ENCODE data around the gene RSPH9.
A peak's percentile ranks its signal among the peaks of the same experiment; 100 is the strongest.
"Not testable (repeated sequence)": the region's sequence is repeated elsewhere in the genome, so short reads cannot be mapped to it uniquely, and the experiment has no call there.

The RSPH9 gene

DNA sequence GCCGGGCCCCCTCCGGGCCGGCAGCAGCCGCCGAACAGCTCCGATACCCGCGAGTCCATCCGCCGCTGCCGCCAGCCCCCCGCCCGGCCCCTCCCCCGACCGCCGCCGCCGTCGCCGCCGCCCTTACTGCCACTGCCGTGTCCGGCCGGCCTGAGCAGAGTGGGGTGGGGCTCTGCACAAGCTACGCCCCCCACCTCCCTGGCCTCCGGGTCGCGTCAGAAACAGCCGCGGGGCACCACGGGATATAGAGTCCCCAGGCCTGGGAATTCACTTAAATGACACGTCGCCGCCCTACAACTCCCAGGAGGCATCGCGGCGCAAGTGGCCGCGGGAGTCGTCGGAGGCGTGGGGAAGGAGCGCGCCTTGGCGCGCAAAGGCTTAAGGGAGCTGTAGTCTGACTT, 15.7 kb upstream of the RSPH9 start, which contains the start of gene GTPBP2:
GTPBP2 (minus strand) TSS at position 161 of the 401 bp plus-strand sequence; CDS start at position 59, 102 bp downstream.
- peak; percentile 99 for DNase-seq (ENCODE audit: low spot score)

- DNase-seq (ENCODE audit: low spot score) = peak; percentile 98
Observed at GRCh38 chr6:43629505-43630300, 15.1 kb upstream of the RSPH9 start.

DNA sequence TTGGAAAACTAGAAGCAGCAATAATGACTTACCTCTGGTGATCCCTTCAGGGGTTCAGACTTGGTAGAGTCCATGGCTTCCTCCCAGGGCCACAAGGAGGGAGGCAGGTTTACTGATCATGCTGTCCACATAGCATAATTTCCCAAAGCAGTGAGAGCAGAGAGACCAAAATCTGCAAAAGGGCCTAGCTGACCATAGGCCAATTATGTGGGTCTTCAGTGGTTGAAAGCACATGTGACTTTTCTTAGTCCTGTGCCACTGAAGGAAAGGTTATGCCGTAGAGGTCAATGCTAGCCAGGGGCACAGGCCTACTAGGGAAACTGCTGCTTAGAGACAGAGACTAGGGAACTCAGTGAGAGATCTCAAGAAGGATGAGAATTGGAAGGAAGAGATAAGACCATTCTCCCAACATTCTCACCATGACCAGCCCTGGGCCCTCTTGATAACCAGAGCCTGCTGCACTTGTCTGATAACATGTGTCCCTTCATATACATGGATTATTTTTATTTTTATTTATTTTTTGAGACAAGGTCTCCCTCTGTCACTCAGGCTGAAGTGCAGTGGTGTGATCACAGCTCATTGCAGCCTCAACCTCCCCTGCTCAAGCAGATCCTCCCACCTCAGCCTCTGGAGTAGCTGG, 13.7 kb upstream of the RSPH9 start:
- no peak for DNase-seq (ENCODE audit: low spot score)

GRCh38 chr6:43633002-43633401, 11.8 kb upstream of the RSPH9 start:
- not testable (repeated sequence) for DNase-seq (ENCODE audit: low spot score)

GRCh38 chr6:43634702-43635303, 10.0 kb upstream of the RSPH9 start:
- DNase-seq (ENCODE audit: low spot score) = no peak

DNA sequence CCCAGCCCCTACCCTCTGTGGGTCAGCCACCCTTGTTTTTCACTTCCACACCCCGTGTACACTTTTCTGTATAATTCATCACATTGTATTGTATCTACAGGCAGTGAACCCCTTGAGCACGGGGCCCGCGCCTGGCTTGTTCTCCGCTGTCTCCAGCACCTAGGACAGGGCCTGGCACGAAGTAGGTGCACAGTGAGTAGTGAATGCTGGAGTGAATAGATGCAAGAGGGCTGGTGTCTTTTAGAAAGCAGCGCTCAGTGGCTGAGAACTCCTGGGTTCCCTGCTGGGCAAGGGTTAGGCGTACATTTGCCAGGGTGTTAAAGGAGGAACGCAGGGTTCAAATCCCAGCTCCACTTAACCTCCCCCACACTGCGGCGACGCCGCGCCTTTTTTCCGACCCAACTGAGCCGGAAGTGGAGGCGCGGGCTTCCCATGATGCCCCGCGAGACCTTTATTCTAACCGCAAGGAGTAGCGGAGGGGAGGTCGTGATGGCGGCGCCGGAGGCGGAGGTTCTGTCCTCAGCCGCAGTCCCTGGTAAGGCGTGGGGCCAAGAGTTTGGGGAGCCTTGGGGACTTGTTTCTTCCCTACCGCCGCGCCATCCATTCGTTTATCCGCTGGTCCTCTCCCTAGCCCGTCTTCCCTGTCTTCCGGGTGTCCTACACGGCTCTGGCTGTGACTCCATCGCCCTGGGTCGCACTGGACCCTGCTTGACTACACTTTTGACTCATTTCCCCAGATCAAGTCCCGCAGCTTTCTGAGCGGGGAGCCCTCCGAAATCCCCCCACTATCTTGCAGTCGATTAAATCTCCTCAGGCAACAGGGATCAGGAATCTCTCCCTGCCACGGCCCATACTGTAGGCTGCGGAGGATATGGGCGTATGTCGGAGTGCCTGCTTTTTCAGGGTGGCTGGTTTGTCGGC, 9.2 kb upstream of the RSPH9 start, which contains the start of gene MAD2L1BP:
MAD2L1BP (plus strand) TSS at position 454 of the 921 bp plus-strand sequence; CDS start at position 490, 36 bp downstream.
- peak; percentile 76 for DNase-seq (ENCODE audit: low spot score)

- peak; percentile 32 for DNase-seq (ENCODE audit: low spot score)
Observed at GRCh38 chr6:43636308-43636659, 8.6 kb upstream of the RSPH9 start.

- DNase-seq (ENCODE audit: low spot score) = peak; percentile 71
Observed at GRCh38 chr6:43639984-43640800, 4.6 kb upstream of the RSPH9 start.

- no peak for DNase-seq (ENCODE audit: low spot score)
Observed at GRCh38 chr6:43645613-43645964, 753 bp downstream of the RSPH9 start.

- DNase-seq (ENCODE audit: low spot score) = no peak
Observed at GRCh38 chr6:43647613-43648012, 2.8 kb downstream of the RSPH9 start.

DNA sequence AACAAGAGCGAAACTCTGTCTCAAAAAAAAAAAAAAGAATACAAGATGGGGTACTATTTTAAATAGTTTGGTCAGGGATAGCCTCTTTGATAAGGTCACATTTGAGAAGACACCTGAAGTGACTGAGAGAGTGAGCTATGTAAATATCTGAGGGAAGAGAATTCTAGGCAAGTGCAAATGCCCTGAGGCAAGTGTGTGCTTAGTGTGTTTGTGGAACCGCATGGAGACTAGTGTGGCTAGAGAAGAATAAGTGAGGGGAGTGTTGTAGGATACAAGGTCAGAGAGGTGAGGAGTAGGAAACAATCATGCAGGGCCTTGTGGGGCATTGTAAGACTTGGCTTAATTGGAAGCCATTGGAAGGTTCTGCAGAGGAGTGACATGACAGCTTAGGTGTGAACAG, 3.4 kb downstream of the RSPH9 start:
- no peak for DNase-seq (ENCODE audit: low spot score)

GRCh38 chr6:43652822-43653221, 8.0 kb downstream of the RSPH9 start:
- DNase-seq (ENCODE audit: low spot score) = not testable (repeated sequence)

GRCh38 chr6:43657221-43657802, 12.5 kb downstream of the RSPH9 start:
- no peak for DNase-seq (ENCODE audit: low spot score)

DNA sequence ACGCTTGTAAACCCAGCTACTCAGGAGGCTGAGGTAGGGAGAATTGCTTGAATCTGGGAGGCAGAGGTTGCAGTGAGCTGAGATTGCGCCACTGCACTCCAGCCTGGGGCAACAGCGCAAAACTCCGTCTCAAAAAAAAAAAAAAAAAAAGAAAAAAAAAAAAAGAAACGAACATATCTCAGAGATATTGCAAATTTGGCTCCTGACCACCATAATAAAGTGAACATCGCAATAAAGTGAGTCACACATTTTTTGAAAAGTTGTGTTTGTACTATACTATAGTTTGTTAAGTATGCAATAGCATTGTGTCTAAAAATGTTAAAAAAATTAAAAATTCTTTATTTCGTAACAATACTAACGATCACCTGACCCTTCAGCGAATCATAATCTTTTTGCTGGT, 13.3 kb downstream of the RSPH9 start:
- no peak for DNase-seq (ENCODE audit: low spot score)

- DNase-seq (ENCODE audit: low spot score) = not testable (repeated sequence)
Observed at GRCh38 chr6:43662948-43663347, 18.1 kb downstream of the RSPH9 start.

DNA sequence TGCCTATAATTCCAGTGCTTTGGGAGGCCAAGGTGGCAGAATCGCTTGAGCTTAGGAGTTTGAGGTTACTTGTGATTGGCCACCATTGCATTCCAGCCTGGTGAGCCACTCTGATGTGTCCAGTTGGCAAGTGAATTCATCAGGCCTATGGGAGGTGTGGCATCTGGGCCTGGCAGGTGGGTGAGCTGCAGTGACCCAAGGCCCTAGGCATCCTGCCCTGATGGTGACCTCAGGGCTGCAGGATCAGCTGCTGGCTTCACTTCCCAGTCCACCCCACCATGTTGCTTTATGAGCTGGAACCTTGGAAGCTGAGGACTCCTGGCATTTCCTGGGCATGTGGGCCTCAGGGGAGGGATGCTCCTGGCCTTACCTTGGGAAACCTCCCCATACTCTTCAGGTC, 20.5 kb downstream of the RSPH9 start:
- peak; percentile 97 for DNase-seq (ENCODE audit: low spot score)

- no peak for DNase-seq (ENCODE audit: low spot score)
Observed at GRCh38 chr6:43666196-43666920, 21.5 kb downstream of the RSPH9 start.

DNA sequence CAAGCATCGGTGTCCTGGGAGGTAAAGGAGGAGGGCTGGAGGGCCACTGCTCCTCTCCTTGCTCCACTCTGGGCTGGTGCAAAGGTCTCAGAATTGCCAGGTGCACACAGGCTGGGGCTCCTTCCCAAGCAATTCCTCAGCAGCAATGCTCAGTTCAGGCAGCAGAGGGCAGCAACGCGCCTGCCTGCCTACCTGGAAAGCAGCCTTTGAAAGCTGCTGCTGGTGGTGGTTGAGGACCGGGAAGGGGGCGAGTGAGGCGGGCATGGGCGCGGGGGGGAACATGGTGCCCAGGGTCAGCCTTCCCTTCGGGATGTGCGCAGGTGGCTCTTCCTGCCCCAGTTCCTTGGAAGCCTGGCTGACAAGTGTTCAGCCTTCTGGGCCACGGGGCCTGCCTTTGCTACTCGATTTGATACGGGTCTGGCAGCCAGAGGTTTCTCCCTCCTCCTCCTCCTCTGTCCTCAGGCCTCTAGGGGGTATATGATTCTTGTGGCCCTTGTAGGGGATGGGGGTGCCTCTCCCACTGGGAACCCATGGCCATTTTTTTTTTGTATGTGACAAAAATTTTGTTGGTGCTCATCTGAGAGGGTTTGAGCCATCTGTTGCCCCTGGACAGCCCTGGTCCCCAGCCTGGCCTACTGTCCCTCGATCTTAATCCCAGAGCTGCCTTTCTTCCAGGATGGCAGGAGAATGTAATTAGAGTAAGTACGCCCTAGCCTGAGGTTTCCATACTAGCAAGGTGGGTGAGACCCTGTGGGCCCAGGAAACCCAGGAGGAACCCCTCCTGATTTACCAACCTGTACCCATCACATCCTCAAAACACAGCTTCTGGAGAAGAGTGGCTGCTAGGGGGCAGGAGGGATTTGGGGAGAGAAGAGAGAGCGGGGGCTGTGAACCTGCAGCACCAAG, 22.7 kb downstream of the RSPH9 start:
- peak; percentile 87 for DNase-seq (ENCODE audit: low spot score)
